Common myeloid progenitor, CD34-positive (primary cell): ENCODE results near the gene ADAM10.
A peak's percentile ranks its signal among the peaks of the same experiment; 100 is the strongest.

Source experiments
- CTCF ChIA-PET: fragments of 350-600 bp; sonication (Branson Sonifier 250); formaldehyde crosslinking; loops from one replicate; lab custom pipeline; 2021; ENCODE audit warnings: antibody characterized with exemption; lab: Charles Lee
- POLR2A ChIA-PET: fragments of 350-600 bp; sonication (Branson Sonifier 250); formaldehyde crosslinking; loops from one replicate; lab custom pipeline; 2021; ENCODE audit warnings: antibody characterized with exemption; lab: Charles Lee
- DNase-seq, 3 donors: peaks; one replicate each; pipeline versions ENCODE4 v3.0.0 to v3.0.0-alpha.2; 2013
- H3K27ac ChIP-seq, 2 experiments: 1 replicate in 1 of 2; 2 replicates in 1 of 2; pipeline ENCODE4 v1.7.0; 2013; ENCODE audit warnings: inconsistent platforms in 2 of 2, low read length in 2 of 2, mild to moderate bottlenecking in 2 of 2, low read depth in 1 of 2, moderate library complexity in 1 of 2; ENCODE audit not compliant: severe bottlenecking in 2 of 2, insufficient read depth in 1 of 2, poor library complexity in 1 of 2
- H3K27me3 ChIP-seq, 5 experiments: replicated peaks in 2 of 5; 1 replicate in 3 of 5; 2 replicates in 2 of 5; pipeline versions ENCODE4 v1.6.1 to v1.7.0; 2013; ENCODE audit warnings: low read length in 4 of 5, mild to moderate bottlenecking in 2 of 5, moderate library complexity in 2 of 5, inconsistent platforms in 1 of 5; ENCODE audit not compliant: insufficient read depth in 5 of 5, control insufficient read depth in 4 of 5
- H3K36me3 ChIP-seq, 4 experiments: 1 replicate in 2 of 4; 2 replicates in 2 of 4; pipeline versions ENCODE4 v1.6.1 to v1.7.0; 2013; ENCODE audit warnings: low read length in 3 of 4, control low read depth in 1 of 4, mild to moderate bottlenecking in 1 of 4; ENCODE audit not compliant: control insufficient read depth in 4 of 4, insufficient read depth in 4 of 4
- H3K4me1 ChIP-seq, 4 experiments: 1 replicate in 3 of 4; 2 replicates in 1 of 4; pipeline versions ENCODE4 v1.6.1 to v1.7.1; 2013; ENCODE audit warnings: low read length in 3 of 4, mild to moderate bottlenecking in 3 of 4, control low read depth in 1 of 4, inconsistent platforms in 1 of 4, moderate library complexity in 1 of 4; ENCODE audit not compliant: control insufficient read depth in 4 of 4, insufficient read depth in 4 of 4; ENCODE audit errors: control extremely low read depth in 1 of 4
- H3K4me3 ChIP-seq, 7 experiments: 1 replicate in 4 of 7; 2 replicates in 3 of 7; pipeline versions ENCODE4 v1.5.1 to v1.7.0; 2013; ENCODE audit warnings: mild to moderate bottlenecking in 7 of 7, low read length in 6 of 7, moderate library complexity in 6 of 7, inconsistent platforms in 2 of 7, low read depth in 2 of 7, control low read depth in 1 of 7; ENCODE audit not compliant: insufficient read depth in 4 of 7, control insufficient read depth in 1 of 7; ENCODE audit errors: extremely low read depth in 1 of 7
- H3K9me3 ChIP-seq, 5 experiments: 1 replicate in 4 of 5; 2 replicates in 1 of 5; pipeline versions ENCODE4 v1.6.1 to v1.7.1; 2013; ENCODE audit warnings: low read length in 4 of 5, mild to moderate bottlenecking in 2 of 5, inconsistent platforms in 1 of 5, low read depth in 1 of 5, moderate library complexity in 1 of 5; ENCODE audit not compliant: control insufficient read depth in 4 of 5, insufficient read depth in 2 of 5; ENCODE audit errors: control extremely low read depth in 1 of 5
- WGBS: methylation state at CpG from one replicate; pipeline ENCODE4 v1.1.5; 2013; ENCODE audit not compliant: insufficient coverage; 5-methylcytosine and 5-hydroxymethylcytosine counted together

Gene ADAM10

GRCh38 chr15:58738046-58738707 lies 11.3 kb downstream of the ADAM10 start:
- Histone ChIP-seq H3K9me3 (no peaks in the 10 kb centered on the region), H3K36me3 (no peaks in the 10 kb centered on the region), H3K27ac (peak overlapping the region in 1 of 2 experiments; percentile 57), H3K4me3 (peak overlapping the region in 2 of 7 experiments; percentile 13 to 29), H3K4me1 (peaks cover 0 to 26% (median 12%) of the 10 kb centered on the region in 4 experiments), H3K27me3 (no peaks in the 10 kb centered on the region)
- no CpG with 5 or more reads among the region's 1 CpG for WGBS
- CTCF ChIA-PET: interaction anchor here (1.3 kb wide), 1 partner anchor 33 kb away, joined by 5 read pairs; the partner anchor contains the start of gene MINDY2
- DNase-seq: peak; percentile 29 to 71 (median 58)
- POLR2A ChIA-PET: no interaction called here

- no peaks in the 10 kb centered on the region for H3K36me3 ChIP-seq
- POLR2A ChIA-PET: no interaction called here
- no peak overlapping the region for H3K4me3 ChIP-seq
- peaks cover 0 to 26% (median 13%) of the 10 kb centered on the region in 4 experiments for H3K4me1 ChIP-seq
- no peak for DNase-seq
- CTCF ChIA-PET: interaction anchor here (1.2 to 1.3 kb wide), 2 partner anchors 34 to 38 kb away, joined by 3 to 5 read pairs; partner anchors contain the start of gene MINDY2
- WGBS: 100% methylated on average over 1 of the region's 3 CpGs
- H3K27me3 ChIP-seq: no peaks in the 10 kb centered on the region
- no peaks in the 10 kb centered on the region for H3K9me3 ChIP-seq
- H3K27ac ChIP-seq: no peak overlapping the region
Observed at GRCh38 chr15:58737298-58737697, 12.2 kb downstream of the ADAM10 start.

GRCh38 chr15:58736018-58736643 lies 13.4 kb downstream of the ADAM10 start:
- CTCF ChIA-PET: interaction anchor here (1.2 kb wide), 1 partner anchor 36 kb away, joined by 3 read pairs; no protein-coding TSS in a partner anchor
- H3K27ac ChIP-seq: no peak overlapping the region

GRCh38 chr15:58734859-58735258 lies 14.6 kb downstream of the ADAM10 start:
- CTCF ChIA-PET: no interaction called here
- H3K27me3 ChIP-seq: no peaks in the 10 kb centered on the region
- no peak for DNase-seq
- WGBS: 100% methylated on average over 2 of the region's 2 CpGs
- H3K4me3 ChIP-seq: no peak overlapping the region
- H3K36me3 ChIP-seq: no peaks in the 10 kb centered on the region
- H3K4me1 ChIP-seq: peaks cover 0 to 24% (median 14%) of the 10 kb centered on the region in 4 experiments
- no peaks in the 10 kb centered on the region for H3K9me3 ChIP-seq
- POLR2A ChIA-PET: no interaction called here
- H3K27ac ChIP-seq: no peak overlapping the region

More at GRCh38 chr15:58736018-58736643, 13.4 kb downstream of the ADAM10 start:
- H3K4me1 ChIP-seq: peaks cover 0 to 31% (median 14%) of the 10 kb centered on the region in 4 experiments
- no peaks in the 10 kb centered on the region for H3K9me3 ChIP-seq
- DNase-seq: no peak
- H3K4me3 ChIP-seq: no peak overlapping the region
- POLR2A ChIA-PET: no interaction called here
- H3K36me3 ChIP-seq: no peaks in the 10 kb centered on the region
- no peaks in the 10 kb centered on the region for H3K27me3 ChIP-seq
- WGBS: 94% methylated on average over 2 of the region's 2 CpGs

GRCh38 chr15:58732625-58733363 lies 16.7 kb downstream of the ADAM10 start:
- H3K27ac ChIP-seq: no peak overlapping the region
- no peak overlapping the region for H3K4me3 ChIP-seq
- peak in 2 of 3 donors; percentile 19 to 35 for DNase-seq
- POLR2A ChIA-PET: no interaction called here
- H3K4me1 ChIP-seq: peaks cover 0 to 11% (median 8%) of the 10 kb centered on the region in 4 experiments
- CTCF ChIA-PET: no interaction called here
- H3K9me3 ChIP-seq: no peaks in the 10 kb centered on the region
- 100% methylated on average over 1 of the region's 4 CpGs for WGBS
- H3K36me3 ChIP-seq: peaks cover 0 to 3% (median 0%) of the 10 kb centered on the region in 4 experiments
- no peaks in the 10 kb centered on the region for H3K27me3 ChIP-seq

GRCh38 chr15:58731756-58732535 lies 17.6 kb downstream of the ADAM10 start:
- Histone ChIP-seq H3K9me3 (no peaks in the 10 kb centered on the region), H3K27ac (no peak overlapping the region), H3K27me3 (no peaks in the 10 kb centered on the region), H3K4me1 (peaks cover 0 to 4% (median 2%) of the 10 kb centered on the region in 4 experiments), H3K4me3 (no peak overlapping the region), H3K36me3 (peaks cover 0 to 3% (median 0%) of the 10 kb centered on the region in 4 experiments)
- CTCF ChIA-PET: no interaction called here
- DNase-seq: peak in 2 of 3 donors; percentile 13 to 39
- POLR2A ChIA-PET: no interaction called here
- 100% methylated on average over 1 of the region's 5 CpGs for WGBS
